ENCODE data around the gene IPO7. TPM values are rescaled to one million over a fixed set of nuclear protein-coding genes. Genes with fewer than 3 reads are reported as not detected.

IPO7 gene
- total RNA-seq, 1 experiment from 2014 or later = 49.2 TPM

DNA sequence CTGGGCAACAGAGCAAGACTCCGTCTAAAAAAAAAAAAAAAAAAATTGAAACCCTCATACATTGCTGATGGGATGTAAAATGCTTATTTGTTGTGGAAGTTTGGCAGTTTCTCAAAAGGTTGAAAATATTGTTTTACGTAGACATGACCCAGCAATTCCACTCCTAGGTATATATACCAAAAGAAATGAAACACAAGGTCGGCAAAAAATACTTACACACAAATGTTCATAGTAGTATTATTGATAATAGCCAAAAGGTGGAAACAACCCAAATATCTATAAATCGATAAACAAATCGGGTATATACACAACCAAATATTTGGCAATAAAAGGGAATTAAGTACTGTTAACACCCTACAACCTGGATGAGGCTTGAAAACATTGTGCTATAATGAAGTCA, 71.3 kb downstream of the IPO7 start:
- DNase-seq (ENCODE audit: low read depth in 1 of 2, low spot score in 2 of 2) = no peak

DNA sequence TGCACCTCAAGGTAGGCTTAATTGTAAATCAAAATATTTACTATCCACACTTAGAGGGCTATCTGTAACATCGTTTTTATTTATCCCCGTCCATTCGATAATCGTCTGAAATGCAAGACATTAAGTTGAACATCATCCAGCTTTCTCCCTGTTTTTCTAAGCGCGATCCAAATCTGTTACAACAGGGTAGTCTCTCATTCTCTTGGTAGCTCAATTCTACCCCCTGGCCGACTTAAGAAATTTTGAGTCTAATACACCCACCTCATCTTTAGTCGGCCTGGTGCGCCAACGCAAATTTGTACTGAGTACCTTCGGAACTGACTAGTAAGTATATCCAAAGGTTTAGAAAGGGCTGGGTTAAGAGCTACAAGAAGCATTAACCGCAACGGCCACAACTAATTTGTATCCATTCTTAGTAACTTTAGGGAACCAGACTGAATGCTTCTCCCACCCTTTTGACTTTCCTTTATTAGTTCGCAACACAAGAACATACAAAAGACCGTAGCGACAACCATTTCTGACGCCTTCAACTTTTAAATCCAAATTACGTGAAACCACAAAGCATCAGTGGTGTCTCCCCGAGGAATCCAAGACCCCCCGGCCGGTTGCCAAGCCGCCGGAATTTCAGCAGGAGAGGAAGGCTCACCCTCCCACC, 75.3 kb downstream of the IPO7 start:
- Histone ChIP-seq H3K27me3 (replicated peaks) (no peaks in the 10 kb centered on the region), H3K4me3 (peak overlapping the region; percentile 72), H3K9me3 (replicated peaks) (no peaks in the 10 kb centered on the region), H3K27ac (peak overlapping the region; percentile 99), H3K4me1 (replicated peaks) (peaks cover 7% of the 10 kb centered on the region), H3K36me3 (peaks cover 13% of the 10 kb centered on the region)
- DNase-seq (ENCODE audit: low read depth in 1 of 2, low spot score in 2 of 2) = peak in 1 of 2 experiments; percentile 61

More for the DNA sequence above, 71.3 kb downstream of the IPO7 start:
- Histone ChIP-seq H3K4me1 (replicated peaks) (no peaks in the 10 kb centered on the region), H3K36me3 (peaks cover 5% of the 10 kb centered on the region), H3K27ac (no peak overlapping the region), H3K27me3 (replicated peaks) (no peaks in the 10 kb centered on the region), H3K4me3 (no peak overlapping the region), H3K9me3 (replicated peaks) (no peaks in the 10 kb centered on the region)

DNA sequence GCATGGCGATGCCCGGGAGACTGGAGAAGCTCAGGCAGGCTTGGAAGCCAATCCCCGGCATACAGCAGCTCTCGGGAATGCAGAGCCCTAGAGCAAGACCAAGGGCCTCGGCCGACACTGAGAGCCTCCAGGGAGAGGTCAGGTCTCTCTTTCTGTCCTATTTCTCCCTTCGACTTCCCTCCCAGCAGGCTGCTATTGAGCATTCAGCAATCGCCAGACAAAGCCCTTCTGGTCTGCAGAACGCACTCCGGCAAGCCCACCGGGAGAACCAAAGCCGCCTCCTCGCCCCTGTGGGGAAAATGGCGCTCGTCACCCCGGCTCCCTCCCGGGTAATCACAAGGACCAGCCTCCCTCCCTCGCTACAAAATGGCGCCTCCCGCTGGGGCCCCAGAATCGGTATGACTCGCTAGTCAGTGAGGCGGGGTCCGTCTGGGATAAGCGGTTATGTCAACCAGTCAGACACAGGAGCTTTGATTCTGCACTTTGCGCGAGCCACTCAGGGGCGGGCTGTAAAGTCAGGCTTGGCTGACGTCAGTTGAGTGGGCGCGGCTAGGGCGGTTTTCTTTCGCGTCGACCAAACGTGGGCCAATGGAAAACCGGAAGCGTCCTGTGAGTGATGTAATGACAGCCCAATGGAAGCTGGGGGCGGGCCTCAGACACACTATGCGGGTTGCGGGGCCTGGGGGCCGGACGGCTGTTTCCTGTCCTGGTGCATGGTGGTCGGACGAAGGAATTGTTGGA, 76.0 kb downstream of the IPO7 start, which contains the start of gene ZNF143:
ZNF143 (plus strand) TSS at position 691 of the 741 bp plus-strand sequence. CDS start 10,297 bp downstream, outside the sequence.
- peak; percentile 96 to 97 for DNase-seq (ENCODE audit: low read depth in 1 of 2, low spot score in 2 of 2)
- Histone ChIP-seq H3K36me3 (peaks cover 13% of the 10 kb centered on the region), H3K9me3 (replicated peaks) (no peaks in the 10 kb centered on the region), H3K27me3 (replicated peaks) (no peaks in the 10 kb centered on the region), H3K4me1 (replicated peaks) (peaks cover 7% of the 10 kb centered on the region), H3K4me3 (peak within 1 kb of the TSS; percentile 72), H3K27ac (peak within 1 kb of the TSS; percentile 99)

DNA sequence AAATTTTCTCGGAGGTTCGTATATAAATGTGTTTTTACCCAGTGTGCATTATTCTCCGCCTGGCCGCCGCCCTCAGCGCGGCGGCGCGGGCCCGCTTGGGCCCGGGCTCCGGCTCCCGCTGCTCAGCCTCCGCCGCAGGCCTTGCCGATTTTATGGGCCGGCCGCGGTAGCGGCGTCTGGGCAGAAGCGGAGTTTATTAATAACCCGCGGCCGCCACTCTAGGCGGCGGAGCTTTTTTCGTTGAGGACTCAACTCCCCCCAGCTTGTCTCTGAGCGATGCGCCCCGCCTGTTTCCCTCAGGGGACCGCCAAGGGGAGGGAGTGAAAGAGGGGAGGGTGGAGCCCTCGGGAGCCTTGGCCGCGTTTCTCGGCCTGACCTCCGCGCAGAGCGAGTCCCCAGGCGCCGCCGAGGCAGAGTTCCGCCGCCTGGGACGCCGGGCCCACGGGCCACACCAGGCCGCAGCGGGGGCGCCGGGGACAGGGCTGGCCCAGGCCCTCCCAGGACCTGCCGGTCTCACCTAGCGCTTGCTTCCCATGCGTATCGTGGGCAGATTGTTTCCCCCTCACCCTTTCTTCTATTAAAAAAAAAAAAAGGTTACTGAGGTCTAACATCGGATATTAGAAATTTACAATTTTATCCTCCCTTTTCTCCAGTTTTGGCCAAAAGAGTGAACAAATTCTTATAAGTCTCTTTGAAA, 76.8 kb downstream of the IPO7 start:
- Histone ChIP-seq H3K36me3 (peaks cover 13% of the 10 kb centered on the region), H3K4me1 (replicated peaks) (peaks cover 7% of the 10 kb centered on the region), H3K4me3 (peak overlapping the region; percentile 72), H3K9me3 (replicated peaks) (no peaks in the 10 kb centered on the region), H3K27me3 (replicated peaks) (no peaks in the 10 kb centered on the region), H3K27ac (peak overlapping the region; percentile 99)
- peak; percentile 81 to 87 for DNase-seq (ENCODE audit: low read depth in 1 of 2, low spot score in 2 of 2)

DNA sequence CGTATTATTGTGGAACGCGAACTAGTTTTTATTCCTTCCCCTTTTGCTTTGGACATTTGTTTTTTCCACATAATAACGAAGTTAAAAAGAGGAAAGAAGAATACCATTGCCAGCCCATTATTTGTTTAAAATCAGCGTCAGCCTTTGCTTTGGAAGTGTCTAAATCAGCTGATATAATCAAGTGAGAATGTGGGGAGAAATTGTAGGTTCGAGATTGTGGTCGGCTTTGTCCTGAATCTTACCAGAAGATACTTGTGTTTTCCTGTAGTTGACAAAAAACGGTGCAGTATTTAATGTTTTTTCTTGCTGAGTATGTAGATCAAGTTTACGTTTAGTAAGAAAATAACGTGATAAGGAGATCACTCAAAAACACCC, 77.3 kb downstream of the IPO7 start:
- Histone ChIP-seq H3K36me3 (peaks cover 13% of the 10 kb centered on the region), H3K4me3 (peak overlapping the region; percentile 72), H3K4me1 (replicated peaks) (peaks cover 7% of the 10 kb centered on the region), H3K27ac (peak overlapping the region; percentile 99), H3K9me3 (replicated peaks) (no peaks in the 10 kb centered on the region), H3K27me3 (replicated peaks) (no peaks in the 10 kb centered on the region)
- peak in 1 of 2 experiments; percentile 30 for DNase-seq (ENCODE audit: low read depth in 1 of 2, low spot score in 2 of 2)

DNA sequence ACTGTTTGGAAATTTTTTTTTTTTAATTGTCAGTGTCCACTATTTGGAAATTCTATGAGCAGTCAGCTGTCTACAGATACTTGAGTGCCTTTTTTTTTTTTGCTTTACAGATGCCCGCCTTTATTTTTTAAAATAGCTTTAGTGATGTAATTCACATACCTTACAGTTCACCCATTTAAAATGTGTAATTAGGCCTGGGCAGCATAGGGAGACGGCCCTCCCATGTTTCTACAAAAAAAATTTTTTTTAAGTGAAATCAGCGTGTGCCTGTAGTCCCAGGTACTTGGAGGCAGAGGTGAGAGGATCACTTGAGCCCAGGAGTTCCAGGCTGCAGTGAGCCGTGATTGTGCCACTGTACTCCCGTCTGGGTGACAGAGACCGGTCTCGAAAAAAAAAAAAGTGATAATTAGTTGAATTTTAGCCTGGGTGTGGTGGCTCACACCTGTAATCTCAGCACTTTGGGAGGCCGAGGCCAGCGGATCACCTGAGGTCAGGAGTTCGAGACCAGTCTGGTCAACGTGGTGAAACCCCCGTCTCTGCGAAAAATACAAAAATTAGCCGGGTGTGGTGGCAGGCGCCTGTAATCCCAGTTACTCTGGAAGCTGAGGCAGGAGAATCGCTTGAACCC, 77.8 kb downstream of the IPO7 start:
- Histone ChIP-seq H3K36me3 (peaks cover 13% of the 10 kb centered on the region), H3K4me3 (peak overlapping the region; percentile 72), H3K9me3 (replicated peaks) (no peaks in the 10 kb centered on the region), H3K27me3 (replicated peaks) (no peaks in the 10 kb centered on the region), H3K27ac (peak overlapping the region; percentile 99), H3K4me1 (replicated peaks) (peaks cover 7% of the 10 kb centered on the region)
- no peak for DNase-seq (ENCODE audit: low read depth in 1 of 2, low spot score in 2 of 2)

DNA sequence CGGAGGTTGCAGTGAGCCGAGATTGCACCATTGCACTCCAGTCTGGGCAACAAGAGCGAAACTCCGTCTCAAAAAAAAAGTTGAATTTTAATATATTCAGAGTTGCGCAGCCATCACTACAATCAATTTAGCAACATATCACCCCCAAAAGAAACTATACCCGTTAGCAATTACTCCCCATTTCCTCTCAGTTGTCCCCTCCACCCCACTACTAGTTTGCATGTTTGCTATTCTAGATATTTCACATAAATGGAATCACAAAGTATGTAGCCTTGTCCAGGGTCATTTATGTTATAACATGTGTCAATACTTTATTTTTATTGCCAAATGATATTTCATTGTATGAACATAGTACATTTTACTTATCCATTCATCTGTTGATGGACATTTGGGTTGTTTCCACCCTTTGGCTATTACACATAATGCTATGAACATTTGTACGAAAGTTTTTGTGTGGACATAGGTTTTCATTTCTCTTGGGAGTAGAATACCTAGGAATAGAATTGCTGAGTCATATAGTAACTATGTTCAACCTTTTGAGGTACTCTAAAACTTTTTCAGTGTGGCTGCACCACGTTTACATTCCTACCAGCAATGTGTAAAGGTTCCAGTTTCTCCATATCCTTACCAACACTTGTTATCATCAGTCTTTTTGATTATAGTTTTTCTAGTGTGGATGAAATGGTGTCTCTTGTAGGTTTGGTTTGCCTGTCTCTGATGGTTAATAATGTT, 78.5 kb downstream of the IPO7 start:
- peaks cover 7% of the 10 kb centered on the region for H3K4me1 ChIP-seq (replicated peaks)
- H3K4me3 ChIP-seq = no peak overlapping the region
- no peaks in the 10 kb centered on the region for H3K27me3 ChIP-seq (replicated peaks)
- H3K9me3 ChIP-seq (replicated peaks) = no peaks in the 10 kb centered on the region
- peaks cover 13% of the 10 kb centered on the region for H3K36me3 ChIP-seq
- DNase-seq (ENCODE audit: low read depth in 1 of 2, low spot score in 2 of 2) = no peak
- H3K27ac ChIP-seq = no peak overlapping the region

DNA sequence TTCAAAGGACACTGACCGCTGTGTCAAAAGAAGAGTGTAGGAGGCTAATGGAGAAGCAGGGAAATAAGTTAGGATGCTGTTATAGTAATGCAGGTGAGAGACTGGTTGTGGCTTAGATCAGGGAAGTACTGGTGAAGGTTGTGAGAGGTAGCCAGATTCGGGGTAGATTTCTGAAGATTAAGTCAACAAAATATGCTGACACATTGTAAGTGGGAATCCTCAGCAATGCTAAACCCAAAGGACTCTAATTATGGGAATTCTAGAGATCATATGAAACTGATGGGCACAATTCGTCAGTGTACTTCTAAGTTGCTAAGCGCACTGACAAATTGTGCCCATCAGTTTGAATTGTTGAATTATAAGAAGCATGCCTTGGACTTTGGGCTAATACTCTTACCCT, 86.3 kb downstream of the IPO7 start:
- no peak overlapping the region for H3K27ac ChIP-seq
- H3K9me3 ChIP-seq (replicated peaks) = no peaks in the 10 kb centered on the region
- H3K4me3 ChIP-seq = no peak overlapping the region
- no peaks in the 10 kb centered on the region for H3K4me1 ChIP-seq (replicated peaks)
- peaks cover 5% of the 10 kb centered on the region; the same call in 1 of the 2 replicates for H3K36me3 ChIP-seq
- H3K27me3 ChIP-seq (replicated peaks) = no peaks in the 10 kb centered on the region
- DNase-seq (ENCODE audit: low read depth in 1 of 2, low spot score in 2 of 2) = no peak

DNA sequence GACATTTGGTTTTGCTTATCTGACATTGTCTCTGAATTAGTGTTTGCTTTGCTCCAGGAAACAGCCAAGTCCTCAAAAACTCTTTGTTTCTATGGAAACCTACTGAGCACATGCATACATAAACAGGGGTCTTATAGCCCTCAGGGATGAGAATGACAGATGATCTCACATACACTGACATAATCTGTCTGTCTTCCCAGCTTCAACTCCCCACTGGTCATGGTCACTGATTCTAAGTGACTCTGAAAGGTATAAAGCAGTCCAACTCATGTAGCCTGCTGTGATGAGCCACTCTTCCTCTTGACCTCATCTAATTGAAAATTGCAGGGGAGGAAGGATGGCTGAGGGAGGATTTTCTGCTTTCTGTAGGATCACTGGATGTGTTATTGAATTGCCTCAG, 89.0 kb downstream of the IPO7 start:
- Histone ChIP-seq H3K27ac (no peak overlapping the region), H3K36me3 (peaks cover 5% of the 10 kb centered on the region; the same call in 1 of the 2 replicates), H3K9me3 (replicated peaks) (no peaks in the 10 kb centered on the region), H3K27me3 (replicated peaks) (no peaks in the 10 kb centered on the region), H3K4me1 (replicated peaks) (no peaks in the 10 kb centered on the region), H3K4me3 (no peak overlapping the region)
- DNase-seq (ENCODE audit: low read depth in 1 of 2, low spot score in 2 of 2) = no peak

DNA sequence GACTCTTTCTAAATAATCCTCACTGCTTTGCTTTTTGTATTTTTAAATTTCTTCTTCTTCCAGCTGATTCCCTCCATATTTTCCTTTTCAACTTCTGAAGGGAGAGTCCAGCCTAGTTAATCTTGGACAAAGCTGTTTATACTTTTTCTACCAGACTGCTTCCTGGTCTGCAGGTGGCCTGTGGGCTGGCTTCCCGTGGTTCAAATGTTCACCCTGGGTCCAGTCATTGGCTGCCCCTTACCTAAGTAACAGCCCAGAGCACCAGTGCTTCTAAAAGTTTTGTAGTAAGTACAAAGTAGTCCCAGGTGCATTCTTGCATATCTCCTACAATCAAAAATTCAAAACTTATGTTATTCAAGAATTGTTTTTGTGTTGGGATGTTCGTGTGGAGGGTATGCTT, 95.4 kb downstream of the IPO7 start:
- Histone ChIP-seq H3K4me3 (no peak overlapping the region), H3K27me3 (replicated peaks) (no peaks in the 10 kb centered on the region), H3K36me3 (peaks cover 5% of the 10 kb centered on the region), H3K27ac (no peak overlapping the region), H3K4me1 (replicated peaks) (no peaks in the 10 kb centered on the region), H3K9me3 (replicated peaks) (no peaks in the 10 kb centered on the region)
- no peak for DNase-seq (ENCODE audit: low read depth in 1 of 2, low spot score in 2 of 2)

DNA sequence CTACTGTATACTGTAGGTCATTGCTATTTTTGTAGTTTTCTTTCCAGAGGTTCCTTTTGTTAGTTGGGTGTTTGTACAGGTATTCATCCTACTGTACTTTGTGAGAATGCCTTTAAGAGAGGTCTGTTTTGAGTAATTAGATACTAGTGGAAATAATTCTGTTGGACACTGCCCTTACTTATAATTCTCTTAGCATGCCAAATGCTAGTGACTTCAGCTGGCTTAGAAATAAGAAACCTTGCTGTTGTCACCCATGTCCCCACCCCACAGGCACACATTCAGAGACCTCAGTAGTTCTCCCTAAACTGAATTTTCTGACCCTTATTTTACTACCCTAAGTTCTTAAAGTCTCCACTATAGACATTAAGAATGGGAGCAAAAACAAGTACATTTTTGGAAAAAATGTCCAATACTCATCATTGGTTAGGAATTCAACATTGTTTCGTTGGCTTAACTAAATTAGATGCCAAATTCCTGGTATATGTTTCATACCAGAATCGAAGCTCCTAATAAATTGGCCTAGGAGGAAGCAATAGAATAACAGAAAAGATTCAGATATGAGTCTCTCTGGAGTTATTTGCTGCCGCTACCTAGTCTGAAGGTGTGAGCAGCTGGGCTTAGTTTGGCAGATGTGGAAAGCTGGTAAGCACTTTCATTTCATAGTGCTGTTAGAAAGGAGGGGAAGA, 104.8 kb downstream of the IPO7 start:
- Histone ChIP-seq H3K4me3 (no peak overlapping the region), H3K27ac (peak overlapping the region; percentile 54; the same call in 1 of the 2 replicates), H3K4me1 (replicated peaks) (peaks cover 17% of the 10 kb centered on the region), H3K9me3 (replicated peaks) (no peaks in the 10 kb centered on the region), H3K27me3 (replicated peaks) (no peaks in the 10 kb centered on the region), H3K36me3 (peaks cover 12% of the 10 kb centered on the region)
- peak in 1 of 2 experiments; percentile 28 for DNase-seq (ENCODE audit: low read depth in 1 of 2, low spot score in 2 of 2)

DNA sequence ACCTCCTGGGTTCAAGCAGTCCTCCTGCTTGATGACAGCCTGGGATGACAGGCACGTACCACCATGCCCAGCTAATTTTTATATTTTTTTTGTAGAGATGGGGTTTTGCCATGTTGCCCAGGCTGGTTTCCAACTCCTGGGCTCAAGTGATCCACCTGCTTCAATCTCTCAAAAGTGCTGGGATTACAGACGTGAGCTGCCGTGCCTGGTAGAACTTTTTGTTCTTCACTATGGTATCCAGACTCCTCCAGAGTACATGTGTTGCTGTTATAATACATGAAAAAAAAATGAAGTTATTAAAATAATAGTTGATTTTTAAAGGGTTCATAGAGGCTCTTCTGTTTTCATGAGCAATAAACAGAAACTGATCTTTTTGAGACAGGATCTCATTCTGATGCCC, 105.9 kb downstream of the IPO7 start:
- no peak overlapping the region for H3K27ac ChIP-seq
- H3K36me3 ChIP-seq = peaks cover 16% of the 10 kb centered on the region
- H3K4me1 ChIP-seq (replicated peaks) = peaks cover 17% of the 10 kb centered on the region

More for the DNA sequence above, 105.9 kb downstream of the IPO7 start:
- Histone ChIP-seq H3K27me3 (replicated peaks) (no peaks in the 10 kb centered on the region), H3K4me3 (no peak overlapping the region), H3K9me3 (replicated peaks) (no peaks in the 10 kb centered on the region)
- DNase-seq (ENCODE audit: low read depth in 1 of 2, low spot score in 2 of 2) = no peak
